A549 (cell line): ENCODE results near the gene MAPK11. TPM values are rescaled to one million over a fixed set of nuclear protein-coding genes. Genes with fewer than 3 reads are reported as not detected.

ENCODE experiments used
- ATAC-seq, 2 experiments: fragments of 200-7000 bp in 1 of 2; fragments of >200 bp in 1 of 2; cut with Nextera tagmentation in 1 of 2; cut with Tn5 transposase in 1 of 2; 3 replicates each; pipeline versions ENCODE4 v1.8.0 to v1.9.1; 2018 to 2020; ENCODE audit warnings: mild to moderate bottlenecking in 1 of 2, moderate library complexity in 1 of 2
- CTCF ChIA-PET: fragments of 300-600 bp; sonication (Branson Sonifier 250); formaldehyde crosslinking; extraction: SDS; loops from one replicate; lab custom pipeline; 2021; ENCODE audit warnings: antibody characterized with exemption, inconsistent platforms; lab: Yijun Ruan, JAX
- POLR2A ChIA-PET: fragments of 350-600 bp; formaldehyde crosslinking; extraction: SDS; loops from one replicate; lab custom pipeline; 2021; ENCODE audit warnings: antibody characterized with exemption, inconsistent platforms; lab: Yijun Ruan, JAX
- DNase-seq, 2 experiments: peaks; one replicate each; pipeline versions ENCODE4 v3.0.0 to v3.0.0-alpha.2; 2011 to 2016; ENCODE audit warnings: low read depth in 1 of 2, low spot score in 1 of 2
- FAIRE-seq: peaks from 2 replicates; lab custom pipeline; 2011; peaks lifted over from hg19 to GRCh38; lab: Jason Lieb, UNC
- H3K27ac ChIP-seq, 2 experiments: fragments of >200 bp; sonication (Bioruptor Twin); formaldehyde crosslinking; 3 replicates each; pipeline ENCODE4 v1.5.1; 2016 to 2017
- H3K4me1 ChIP-seq: fragments of >200 bp; sonication (Bioruptor Twin); formaldehyde crosslinking; 3 replicates; pipeline ENCODE4 v1.6.1; 2016
- H3K4me2 ChIP-seq: fragments of >200 bp; sonication (Bioruptor Twin); formaldehyde crosslinking; 3 replicates; pipeline ENCODE4 v1.6.1; 2016
- H3K4me3 ChIP-seq: fragments of >200 bp; sonication (Bioruptor Twin); formaldehyde crosslinking; 3 replicates; pipeline ENCODE4 v1.5.1; 2016
- H3K9me3 ChIP-seq: fragments of >200 bp; sonication (Bioruptor Twin); formaldehyde crosslinking; 3 replicates; pipeline ENCODE4 v1.6.1; 2016
- BHLHE40 ChIP-seq: IDR thresholded peaks from 2 replicates; pipeline ENCODE4 v1.6.1; 2012; ENCODE audit warnings: low read depth, low read length, inconsistent platforms
- CBX8 ChIP-seq: fragments of 200-600 bp; sonication (generic); IDR thresholded peaks from 2 replicates; pipeline ENCODE4 v1.6.1; 2016
- CHD2 ChIP-seq: fragments of 150-350 bp; IDR thresholded peaks from 2 replicates; pipeline ENCODE4 v1.6.1; 2014; ENCODE audit warnings: low read length; ENCODE audit not compliant: partially characterized antibody
- CTCF ChIP-seq: fragments of >200 bp; sonication (Bioruptor Twin); formaldehyde crosslinking; IDR thresholded peaks from 3 replicates; pipeline ENCODE4 v1.5.1; 2016
- EHF ChIP-seq: fragments of 250-450 bp; sonication (Bioruptor Pico); IDR thresholded peaks from 2 replicates; pipeline ENCODE4 v1.5.0; 2020; ENCODE audit warnings: mild to moderate bottlenecking
- ELK1 ChIP-seq: fragments of 150-350 bp; IDR thresholded peaks from 2 replicates; pipeline ENCODE4 v1.6.1; 2014; ENCODE audit warnings: low read depth, mild to moderate bottlenecking, low read length
- FOSB ChIP-seq: fragments of 250-450 bp; sonication (Bioruptor Pico); IDR thresholded peaks from 2 replicates; pipeline ENCODE4 v1.5.0; 2020; ENCODE audit warnings: mild to moderate bottlenecking, moderate library complexity
- FOXS1 ChIP-seq: fragments of 250-450 bp; sonication (Bioruptor Pico); IDR thresholded peaks from 2 replicates; pipeline ENCODE4 v1.5.0; 2020; ENCODE audit warnings: mild to moderate bottlenecking, moderate library complexity
- HOXA7 ChIP-seq: fragments of 250-450 bp; sonication (Bioruptor Pico); IDR thresholded peaks from 2 replicates; pipeline ENCODE4 v1.5.0; 2020; ENCODE audit warnings: mild to moderate bottlenecking, moderate library complexity
- HOXB13 ChIP-seq: fragments of 250-450 bp; sonication (Bioruptor Pico); IDR thresholded peaks from 2 replicates; pipeline ENCODE4 v1.5.0; 2020; ENCODE audit warnings: low read depth, mild to moderate bottlenecking, moderate library complexity
- HOXB5 ChIP-seq: fragments of 250-450 bp; sonication (Bioruptor Pico); IDR thresholded peaks from 2 replicates; pipeline ENCODE4 v1.5.0; 2020; ENCODE audit warnings: mild to moderate bottlenecking, moderate library complexity
- JUNB ChIP-seq: fragments of >200 bp; sonication (Bioruptor Twin); formaldehyde crosslinking; IDR thresholded peaks from 2 replicates; pipeline ENCODE4 v1.6.1; 2016
- MYC ChIP-seq: IDR thresholded peaks from 2 replicates; pipeline ENCODE4 v1.6.1; 2012; ENCODE audit warnings: mild to moderate bottlenecking, inconsistent platforms, low read length, improper control_type of control experiment, borderline replicate concordance
- NFE2L2 ChIP-seq: fragments of 150-350 bp; conservative IDR thresholded peaks from 2 replicates; pipeline ENCODE4 v1.6.1; 2014; ENCODE audit warnings: low read length
- PHF8 ChIP-seq: fragments of 200-600 bp; sonication (generic); IDR thresholded peaks from 2 replicates; pipeline ENCODE4 v1.6.1; 2016; ENCODE audit warnings: low read depth, mild to moderate bottlenecking, antibody characterized with exemption, moderate library complexity, borderline replicate concordance
- RAD21 ChIP-seq, 2 experiments: fragments of >200 bp in 1 of 2; sonication (Bioruptor Twin) in 1 of 2; formaldehyde crosslinking in 1 of 2; IDR thresholded peaks in 1 of 2; conservative IDR thresholded peaks in 1 of 2; 2 replicates in 1 of 2; 3 replicates in 1 of 2; pipeline ENCODE4 v1.6.1; 2012 to 2018; ENCODE audit warnings: inconsistent platforms in 1 of 2
- RCOR1 ChIP-seq: fragments of 150-350 bp; IDR thresholded peaks from 2 replicates; pipeline ENCODE4 v1.6.1; 2014; ENCODE audit warnings: antibody characterized with exemption, low read length, low read depth
- RFX5 ChIP-seq: fragments of 450-650 bp; IDR thresholded peaks from 2 replicates; pipeline ENCODE4 v1.7.1; 2014; ENCODE audit warnings: antibody characterized with exemption, mild to moderate bottlenecking, moderate library complexity
- RNF2 ChIP-seq: fragments of 200-600 bp; sonication (generic); IDR thresholded peaks from 2 replicates; pipeline ENCODE4 v1.6.1; 2016; ENCODE audit warnings: low read depth, mild to moderate bottlenecking, antibody characterized with exemption, moderate library complexity, borderline replicate concordance
- SMC3 ChIP-seq: fragments of >200 bp; sonication (Bioruptor Twin); formaldehyde crosslinking; IDR thresholded peaks from 3 replicates; pipeline ENCODE4 v1.6.1; 2018; ENCODE audit warnings: inconsistent platforms
- SREBF2 ChIP-seq: fragments of 450-650 bp; IDR thresholded peaks from 2 replicates; pipeline ENCODE4 v1.6.1; 2014; ENCODE audit warnings: mild to moderate bottlenecking, moderate library complexity
- TP53 ChIP-seq: fragments of 250-450 bp; sonication (Bioruptor Pico); IDR thresholded peaks from 2 replicates; pipeline ENCODE4 v1.5.0; 2021; ENCODE audit warnings: mild to moderate bottlenecking, moderate library complexity
- ZFP36 ChIP-seq: fragments of 450-650 bp; IDR thresholded peaks from 2 replicates; pipeline ENCODE4 v1.6.1; 2014; ENCODE audit warnings: borderline replicate concordance; ENCODE audit not compliant: partially characterized antibody
- ZSCAN20 ChIP-seq: fragments of 250-450 bp; sonication (Bioruptor Pico); IDR thresholded peaks from 2 replicates; pipeline ENCODE4 v1.8.0; 2022; ENCODE audit warnings: mild to moderate bottlenecking, moderate library complexity
- WGBS: methylation state at CpG from one replicate; pipeline ENCODE4 v1.1.6; 2017; ENCODE audit errors: missing lambda C conversion rate; 5-methylcytosine and 5-hydroxymethylcytosine counted together
- polyA plus RNA-seq, 4 experiments: library from polyadenylated mRNA; depleted of rRNA in 3 of 4; stranded (reverse); fragments of >200 nt; fragmentation: RNase III in 1 of 4; extraction: RNeasy Plus Mini Kit Qiagen cat#74134 plus additional on column Dnase treatment in 1 of 4; gene quantifications; 2 replicates in 3 of 4; 3 replicates in 1 of 4; pipeline ENCODE4 v1.2.3, GENCODE V29; 2011 to 2017
- TF ChIP-seq, protein P1 (sequence below): fragments of 250-450 bp; sonication (Bioruptor Pico); IDR thresholded peaks from 2 replicates; pipeline ENCODE4 v1.5.0; 2021; ENCODE audit warnings: mild to moderate bottlenecking, moderate library complexity, borderline replicate concordance
- TF ChIP-seq, protein P2 (sequence below): fragments of 250-450 bp; sonication (Bioruptor Pico); IDR thresholded peaks from 2 replicates; pipeline ENCODE4 v1.5.0; 2020; ENCODE audit warnings: low read depth, mild to moderate bottlenecking, moderate library complexity
- TF ChIP-seq, protein P3 (sequence below): fragments of 200-600 bp; sonication (generic); IDR thresholded peaks from 2 replicates; pipeline ENCODE4 v1.6.1; 2016; ENCODE audit warnings: antibody characterized with exemption, mild to moderate bottlenecking, moderate library complexity
- TF ChIP-seq, protein P4 (sequence below): IDR thresholded peaks from 2 replicates; pipeline ENCODE4 v1.6.1; 2012; ENCODE audit warnings: low read depth, borderline replicate concordance

MAPK11 gene
- polyA plus RNA-seq, 2 of the 4 experiments (the other 2 are of a cell fraction), result 1.6 to 5.5 TPM

DNA sequence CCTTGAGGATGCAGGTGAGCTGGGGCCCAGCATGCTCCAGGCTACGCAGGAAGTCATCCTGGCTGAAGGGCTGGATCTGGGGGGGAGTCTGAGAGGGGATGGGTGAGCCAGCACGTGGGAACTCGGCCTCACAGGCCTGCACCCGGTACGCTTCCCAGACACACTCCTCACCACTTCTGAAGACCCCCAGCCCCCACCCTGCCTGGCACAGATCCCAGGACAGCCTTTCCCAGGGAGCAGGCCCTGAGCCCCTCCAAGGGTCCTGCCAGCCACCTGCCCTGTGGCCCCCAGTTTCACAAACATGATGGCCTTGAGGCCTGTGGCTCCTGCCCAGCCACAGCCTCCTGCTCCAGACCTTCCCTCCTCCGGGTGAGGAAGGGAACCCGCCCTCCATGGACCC, 42.8 kb upstream of the MAPK11 start:
- Histone ChIP-seq H3K27ac (no peak overlapping the region), H3K4me1 (peaks cover 13% of the 10 kb centered on the region), H3K4me2 (no peak overlapping the region), H3K4me3 (no peak overlapping the region), H3K9me3 (no peaks in the 10 kb centered on the region)
- ATAC-seq, result no peak
- no peak for FAIRE-seq
- ChIA-PET CTCF (interaction anchor here (1.3 to 1.7 kb wide), 2 partner anchors 14 to 51 kb away, joined by 3 to 10 read pairs; partner anchors contain the start of gene DENND6B), POLR2A (no interaction called here)
- TF ChIP-seq RAD21 (conservative IDR thresholded peaks at IDR 0.05 in 1 of 2, IDR thresholded peaks at IDR 0.05 in 1 of 2), result no peak
- TF ChIP-seq, protein P1, sequence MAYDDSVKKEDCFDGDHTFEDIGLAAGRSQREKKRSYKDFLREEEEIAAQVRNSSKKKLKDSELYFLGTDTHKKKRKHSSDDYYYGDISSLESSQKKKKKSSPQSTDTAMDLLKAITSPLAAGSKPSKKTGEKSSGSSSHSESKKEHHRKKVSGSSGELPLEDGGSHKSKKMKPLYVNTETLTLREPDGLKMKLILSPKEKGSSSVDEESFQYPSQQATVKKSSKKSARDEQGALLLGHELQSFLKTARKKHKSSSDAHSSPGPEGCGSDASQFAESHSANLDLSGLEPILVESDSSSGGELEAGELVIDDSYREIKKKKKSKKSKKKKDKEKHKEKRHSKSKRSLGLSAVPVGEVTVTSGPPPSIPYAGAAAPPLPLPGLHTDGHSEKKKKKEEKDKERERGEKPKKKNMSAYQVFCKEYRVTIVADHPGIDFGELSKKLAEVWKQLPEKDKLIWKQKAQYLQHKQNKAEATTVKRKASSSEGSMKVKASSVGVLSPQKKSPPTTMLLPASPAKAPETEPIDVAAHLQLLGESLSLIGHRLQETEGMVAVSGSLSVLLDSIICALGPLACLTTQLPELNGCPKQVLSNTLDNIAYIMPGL (CRISPR knock-in tag), result no peak
- TF ChIP-seq RFX5, result no peak
- no peak for TF ChIP-seq CHD2
- TF ChIP-seq, protein P2, sequence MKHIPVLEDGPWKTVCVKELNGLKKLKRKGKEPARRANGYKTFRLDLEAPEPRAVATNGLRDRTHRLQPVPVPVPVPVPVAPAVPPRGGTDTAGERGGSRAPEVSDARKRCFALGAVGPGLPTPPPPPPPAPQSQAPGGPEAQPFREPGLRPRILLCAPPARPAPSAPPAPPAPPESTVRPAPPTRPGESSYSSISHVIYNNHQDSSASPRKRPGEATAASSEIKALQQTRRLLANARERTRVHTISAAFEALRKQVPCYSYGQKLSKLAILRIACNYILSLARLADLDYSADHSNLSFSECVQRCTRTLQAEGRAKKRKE (CRISPR knock-in tag), result no peak
- TF ChIP-seq RCOR1, result no peak
- no peak for TF ChIP-seq JUNB
- TF ChIP-seq MYC, result no peak
- TF ChIP-seq HOXB13 (CRISPR knock-in tag), result no peak
- no peak for TF ChIP-seq RNF2
- TF ChIP-seq BHLHE40, result no peak
- TF ChIP-seq EHF (CRISPR knock-in tag), result no peak
- TF ChIP-seq, protein P3, sequence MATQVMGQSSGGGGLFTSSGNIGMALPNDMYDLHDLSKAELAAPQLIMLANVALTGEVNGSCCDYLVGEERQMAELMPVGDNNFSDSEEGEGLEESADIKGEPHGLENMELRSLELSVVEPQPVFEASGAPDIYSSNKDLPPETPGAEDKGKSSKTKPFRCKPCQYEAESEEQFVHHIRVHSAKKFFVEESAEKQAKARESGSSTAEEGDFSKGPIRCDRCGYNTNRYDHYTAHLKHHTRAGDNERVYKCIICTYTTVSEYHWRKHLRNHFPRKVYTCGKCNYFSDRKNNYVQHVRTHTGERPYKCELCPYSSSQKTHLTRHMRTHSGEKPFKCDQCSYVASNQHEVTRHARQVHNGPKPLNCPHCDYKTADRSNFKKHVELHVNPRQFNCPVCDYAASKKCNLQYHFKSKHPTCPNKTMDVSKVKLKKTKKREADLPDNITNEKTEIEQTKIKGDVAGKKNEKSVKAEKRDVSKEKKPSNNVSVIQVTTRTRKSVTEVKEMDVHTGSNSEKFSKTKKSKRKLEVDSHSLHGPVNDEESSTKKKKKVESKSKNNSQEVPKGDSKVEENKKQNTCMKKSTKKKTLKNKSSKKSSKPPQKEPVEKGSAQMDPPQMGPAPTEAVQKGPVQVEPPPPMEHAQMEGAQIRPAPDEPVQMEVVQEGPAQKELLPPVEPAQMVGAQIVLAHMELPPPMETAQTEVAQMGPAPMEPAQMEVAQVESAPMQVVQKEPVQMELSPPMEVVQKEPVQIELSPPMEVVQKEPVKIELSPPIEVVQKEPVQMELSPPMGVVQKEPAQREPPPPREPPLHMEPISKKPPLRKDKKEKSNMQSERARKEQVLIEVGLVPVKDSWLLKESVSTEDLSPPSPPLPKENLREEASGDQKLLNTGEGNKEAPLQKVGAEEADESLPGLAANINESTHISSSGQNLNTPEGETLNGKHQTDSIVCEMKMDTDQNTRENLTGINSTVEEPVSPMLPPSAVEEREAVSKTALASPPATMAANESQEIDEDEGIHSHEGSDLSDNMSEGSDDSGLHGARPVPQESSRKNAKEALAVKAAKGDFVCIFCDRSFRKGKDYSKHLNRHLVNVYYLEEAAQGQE, result no peak
- TF ChIP-seq FOXS1 (CRISPR knock-in tag), result no peak
- no peak for TF ChIP-seq TP53 (CRISPR knock-in tag)
- no peak for TF ChIP-seq HOXB5 (CRISPR knock-in tag)
- no peak for TF ChIP-seq CBX8
- no peak for TF ChIP-seq HOXA7 (CRISPR knock-in tag)
- no peak for DNase-seq
- 87% methylated on average over 6 of the region's 7 CpGs for WGBS

GRCh38 chr22:50312371-50312770, 42.2 kb upstream of the MAPK11 start:
- FAIRE-seq (no peak), ATAC-seq (no peak), DNase-seq (no peak)
- Histone ChIP-seq H3K27ac (no peak overlapping the region), H3K9me3 (no peaks in the 10 kb centered on the region), H3K4me1 (peaks cover 16% of the 10 kb centered on the region), H3K4me2 (no peak overlapping the region), H3K4me3 (no peak overlapping the region)
- CTCF ChIA-PET, result interaction anchor here (1.1 kb wide), 1 partner anchor 9 kb away, joined by 3 read pairs; no protein-coding TSS in a partner anchor
- POLR2A ChIA-PET, result no interaction called here
- 100% methylated on average over 4 of the region's 12 CpGs for WGBS
- TF ChIP-seq CTCF (no peak), ZFP36 (no peak), NFE2L2 (no peak), PHF8 (no peak), SREBF2 (no peak), ZSCAN20 (CRISPR knock-in tag) (no peak), EHF (CRISPR knock-in tag) (no peak), SMC3 (no peak), ELK1 (no peak), FOSB (CRISPR knock-in tag) (no peak)
- TF ChIP-seq, protein P4, sequence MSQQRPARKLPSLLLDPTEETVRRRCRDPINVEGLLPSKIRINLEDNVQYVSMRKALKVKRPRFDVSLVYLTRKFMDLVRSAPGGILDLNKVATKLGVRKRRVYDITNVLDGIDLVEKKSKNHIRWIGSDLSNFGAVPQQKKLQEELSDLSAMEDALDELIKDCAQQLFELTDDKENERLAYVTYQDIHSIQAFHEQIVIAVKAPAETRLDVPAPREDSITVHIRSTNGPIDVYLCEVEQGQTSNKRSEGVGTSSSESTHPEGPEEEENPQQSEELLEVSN, result no peak
